Middle frontal gyrus (tissue), 1 donor: Measurements from ENCODE around the gene MLH3.
A peak's percentile ranks its signal among the peaks of the same experiment; 100 is the strongest.
"Not testable (repeated sequence)": the region's sequence is repeated elsewhere in the genome, so short reads cannot be mapped to it uniquely, and the experiment has no call there.

ENCODE experiments used
- DNase-seq: peaks from one replicate; pipeline ENCODE4 v3.0.0-alpha.2; 2015; ENCODE audit warnings: low spot score; ENCODE audit errors: extremely low spot score

MLH3 gene

DNA sequence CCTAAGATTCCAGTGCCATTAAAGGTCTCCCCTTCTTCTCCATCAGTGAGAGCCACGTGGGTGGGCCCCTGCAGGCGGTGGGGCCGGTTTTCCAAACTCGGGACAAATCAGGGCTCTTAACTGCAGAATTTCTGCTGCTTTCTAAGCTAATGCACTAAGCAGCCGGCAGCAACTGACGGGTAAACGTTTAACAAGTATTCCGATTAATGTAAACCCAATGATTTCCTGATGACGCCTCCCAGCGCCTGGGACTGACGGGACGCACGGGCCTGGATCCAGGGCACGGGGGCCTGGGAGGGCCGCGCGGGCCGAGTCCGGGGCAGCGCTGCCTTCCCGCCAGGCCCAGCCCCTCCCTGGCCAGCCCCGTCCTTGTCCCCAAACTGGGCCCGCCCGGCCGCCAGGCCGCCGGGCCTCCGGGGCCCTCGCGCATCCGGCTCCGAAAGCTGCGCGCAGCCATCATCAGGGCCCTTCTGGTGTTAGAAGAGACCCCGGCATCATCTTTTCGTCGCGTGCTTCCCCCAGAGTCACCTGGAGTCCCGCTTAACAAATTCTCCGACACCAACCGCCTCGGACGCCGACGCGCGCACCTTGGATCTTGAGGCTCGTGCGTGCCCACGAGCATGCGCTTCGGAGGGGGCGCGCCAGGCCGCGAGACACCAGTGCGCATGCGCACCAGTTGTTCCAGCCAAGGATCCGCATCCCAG, at the start of gene MLH3:
MLH3 (minus strand) TSS at position 616 of the 704 bp plus-strand sequence. CDS start 1,812 bp downstream, outside the sequence.
- DNase-seq: peak; percentile 81

GRCh38 chr14:75098682-75099081, 47.4 kb upstream of the MLH3 start:
- no peak for DNase-seq

DNA sequence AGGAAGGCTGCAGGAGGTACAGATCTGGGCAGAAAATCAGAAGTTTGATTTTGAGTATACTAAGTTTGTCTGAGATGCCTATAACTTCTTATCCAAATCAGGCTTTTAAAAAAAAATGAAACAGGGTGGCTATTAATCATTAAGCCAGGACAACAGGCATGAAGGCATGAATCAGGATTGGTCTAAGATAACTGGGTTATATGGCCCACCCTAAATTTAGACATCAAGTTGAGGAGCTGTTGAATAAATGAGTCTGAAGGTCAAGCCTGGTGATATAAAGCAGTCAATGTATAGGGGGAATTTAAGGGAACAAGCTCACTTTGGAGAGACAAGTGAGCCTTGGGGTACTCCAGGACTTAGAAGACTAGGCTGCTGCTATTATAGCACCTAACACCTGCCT, 46.9 kb upstream of the MLH3 start:
- DNase-seq: no peak

DNA sequence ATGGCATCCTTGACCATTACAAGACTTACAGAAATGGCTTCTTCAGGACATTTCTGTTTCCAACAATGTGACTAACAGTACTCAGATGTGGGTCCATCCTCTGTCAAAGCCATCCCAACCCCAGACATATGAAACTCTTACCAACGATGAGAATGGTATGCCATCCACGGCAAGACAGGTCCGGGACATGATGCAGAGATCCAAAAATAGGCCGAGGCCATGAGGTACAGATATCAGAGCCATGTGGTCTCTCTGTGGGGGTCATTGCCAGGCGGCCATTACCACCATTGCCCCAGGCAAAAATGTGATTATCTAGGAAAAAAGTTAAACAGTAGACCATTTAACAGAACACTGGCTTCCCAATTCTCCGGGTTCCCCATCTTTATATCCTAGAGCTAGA, 45.7 kb upstream of the MLH3 start:
- no peak for DNase-seq

DNA sequence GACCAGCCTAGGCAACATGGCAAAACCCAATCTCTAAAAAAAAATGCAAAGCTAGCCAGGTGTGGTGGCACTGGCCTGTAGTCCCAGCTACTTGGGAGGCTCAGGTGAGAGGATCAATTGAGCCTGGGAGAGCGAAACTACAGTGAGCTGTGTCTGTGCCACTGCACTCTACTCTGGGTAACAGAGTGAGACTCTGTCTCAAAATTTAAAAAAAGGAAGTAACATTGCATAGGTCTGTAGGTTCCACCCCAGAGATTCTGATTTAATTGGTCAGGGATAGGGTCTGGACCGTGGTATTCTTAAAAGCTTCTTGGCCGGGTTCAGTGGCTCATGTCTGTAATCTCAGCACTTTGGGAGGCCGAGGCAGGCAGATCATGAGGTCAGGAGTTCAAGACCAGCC, 44.4 kb upstream of the MLH3 start:
- no peak for DNase-seq

DNA sequence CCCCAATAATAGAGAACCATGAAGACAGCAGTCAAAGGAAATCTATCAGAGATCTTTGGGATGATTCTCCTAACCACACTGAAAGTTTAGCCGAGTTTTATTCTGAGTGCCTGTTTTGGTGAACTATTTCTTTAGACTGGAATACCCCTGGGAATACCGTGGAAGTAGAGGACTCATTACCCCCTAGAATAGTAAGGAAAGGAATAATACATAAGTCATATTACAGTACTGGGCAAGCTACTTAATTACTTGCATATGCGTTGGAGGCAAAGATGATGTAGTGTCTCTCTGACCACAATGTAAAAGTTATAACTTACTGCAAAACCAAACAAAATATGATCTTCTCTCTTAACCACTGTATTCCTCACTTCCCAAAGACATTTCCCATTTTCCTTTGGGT, 43.6 kb upstream of the MLH3 start:
- no peak for DNase-seq

DNA sequence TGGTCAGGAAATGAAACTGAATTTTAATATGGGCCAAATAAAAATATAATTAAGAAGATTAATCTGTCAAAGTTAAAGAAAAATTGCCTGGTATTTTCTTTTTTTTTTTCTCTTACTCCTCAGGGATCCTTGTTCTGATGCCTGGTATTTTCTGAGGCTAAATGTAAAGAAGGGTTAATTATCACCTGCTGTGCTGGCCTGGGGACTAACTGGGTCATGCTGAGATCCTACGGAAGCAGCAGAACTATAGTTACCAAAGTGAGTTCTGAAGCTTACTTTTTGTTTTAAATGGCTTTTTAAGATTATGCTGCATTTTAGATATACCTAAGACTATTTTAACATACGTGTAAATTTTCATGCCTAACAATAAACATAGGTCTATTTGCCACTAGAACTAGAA, 41.4 kb upstream of the MLH3 start:
- no peak for DNase-seq

DNA sequence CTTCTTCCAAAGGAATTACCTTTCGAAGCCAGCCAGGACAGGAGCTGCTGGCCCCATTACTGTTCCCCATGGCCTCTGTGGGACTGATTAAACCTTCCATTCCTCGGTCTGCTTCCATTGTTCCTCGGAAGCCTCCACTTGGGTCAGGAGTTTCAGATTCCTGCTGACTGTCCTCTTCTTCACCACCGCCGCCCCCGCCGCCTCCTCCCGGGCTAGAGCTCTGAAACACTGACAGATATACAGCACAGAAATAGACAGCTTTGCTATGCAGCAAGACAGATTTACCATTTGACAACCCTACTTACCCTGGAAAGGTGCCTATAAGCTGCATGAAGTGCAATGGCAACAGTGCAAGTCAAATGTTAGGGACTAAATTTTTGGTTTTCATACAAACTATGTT, 40.0 kb upstream of the MLH3 start:
- DNase-seq: peak; percentile 22

- no peak for DNase-seq
These were observed 39.1 kb upstream of the MLH3 start for GRCh38 chr14:75090353-75090752.

- peak; percentile 24 for DNase-seq
These were observed 37.5 kb upstream of the MLH3 start for GRCh38 chr14:75088566-75089373.

DNA sequence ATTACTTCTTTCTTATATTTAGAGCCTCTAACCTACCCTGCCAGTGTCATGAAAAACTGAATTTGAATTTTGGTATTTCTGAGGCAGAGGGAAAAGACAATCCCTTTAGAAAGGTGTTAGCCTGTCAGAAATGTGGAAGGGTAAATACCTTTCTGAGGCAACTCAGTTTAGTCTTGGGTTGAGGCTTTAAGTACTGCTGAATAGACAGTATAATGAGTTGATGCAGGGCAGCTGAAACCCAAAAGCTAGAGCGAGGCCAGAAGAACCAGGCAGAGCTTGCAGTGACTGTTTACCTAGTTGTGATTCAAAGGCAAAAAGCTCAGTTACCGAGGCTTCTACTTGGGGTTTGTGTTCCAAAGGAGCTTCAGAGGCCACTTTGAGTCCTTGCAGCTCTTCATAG, 36.9 kb upstream of the MLH3 start:
- no peak for DNase-seq

- no peak for DNase-seq
These were observed 33.2 kb upstream of the MLH3 start for GRCh38 chr14:75084513-75084912.

DNA sequence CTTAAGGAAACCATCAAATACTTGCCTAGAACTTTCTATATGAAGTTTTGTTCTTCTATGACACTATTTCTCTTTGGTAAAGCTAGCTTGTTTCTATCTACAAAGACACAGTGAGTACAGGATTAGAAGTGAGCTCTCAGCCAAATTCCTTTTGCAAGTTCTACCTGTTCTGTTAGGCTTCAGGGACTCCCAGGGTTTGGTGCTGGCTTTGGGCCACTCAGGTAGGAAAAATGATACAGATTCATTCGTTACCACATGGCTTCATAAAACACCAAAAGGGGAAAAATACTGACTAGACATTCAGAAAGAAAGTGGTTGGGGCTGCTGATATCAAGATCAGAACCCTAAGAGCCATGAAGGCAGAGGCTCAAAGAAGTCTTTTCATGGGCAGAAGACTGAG, 32.0 kb upstream of the MLH3 start:
- DNase-seq: no peak

DNA sequence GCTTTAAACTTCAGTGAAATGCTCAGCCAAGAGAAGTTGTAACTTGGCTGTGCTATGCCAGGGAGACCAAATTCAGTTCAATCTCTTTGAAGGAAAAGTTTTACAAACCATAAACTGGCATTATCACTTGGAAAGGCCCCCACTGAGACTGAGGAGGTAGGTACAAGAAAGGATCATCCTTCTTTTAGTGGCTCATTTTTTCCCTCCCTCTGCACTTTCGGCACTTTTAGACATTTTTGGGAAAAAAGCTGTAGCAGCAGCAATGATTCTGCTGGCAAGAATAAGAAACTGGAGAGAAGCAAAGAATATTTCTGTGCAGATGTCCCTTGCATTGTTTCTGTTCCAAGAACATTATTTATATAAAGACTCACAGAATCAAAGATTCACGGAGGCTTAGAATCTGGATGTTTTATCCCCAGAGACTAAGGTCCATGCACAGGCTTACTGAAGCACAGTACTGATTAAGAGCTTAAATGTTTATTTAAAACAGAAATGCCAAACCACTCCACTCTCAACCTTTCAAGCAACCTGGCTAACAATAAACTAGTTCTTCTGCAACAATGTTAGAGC, 30.5 kb upstream of the MLH3 start:
- DNase-seq: no peak

GRCh38 chr14:75079521-75079920, 28.3 kb upstream of the MLH3 start:
- no peak for DNase-seq

DNA sequence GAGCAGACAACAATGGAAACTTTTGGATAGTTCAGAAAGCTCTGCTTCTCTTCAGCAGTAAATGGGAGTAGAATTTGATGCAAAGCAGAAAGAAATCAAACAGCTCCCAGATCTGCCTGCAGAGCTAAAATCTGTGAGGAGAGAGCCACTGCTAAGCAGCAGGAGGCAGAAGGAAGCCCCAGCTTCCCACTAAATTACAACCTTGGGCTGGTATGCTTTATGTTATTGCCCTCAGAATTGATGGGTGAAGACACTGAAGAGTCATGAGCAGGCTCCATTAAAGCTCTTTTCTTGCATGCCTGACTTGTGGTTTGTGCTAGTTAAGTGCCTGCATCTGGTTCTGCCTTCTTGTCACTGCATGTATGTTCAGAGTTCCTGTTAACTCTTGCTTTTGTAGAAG, 26.5 kb upstream of the MLH3 start:
- DNase-seq: no peak

DNA sequence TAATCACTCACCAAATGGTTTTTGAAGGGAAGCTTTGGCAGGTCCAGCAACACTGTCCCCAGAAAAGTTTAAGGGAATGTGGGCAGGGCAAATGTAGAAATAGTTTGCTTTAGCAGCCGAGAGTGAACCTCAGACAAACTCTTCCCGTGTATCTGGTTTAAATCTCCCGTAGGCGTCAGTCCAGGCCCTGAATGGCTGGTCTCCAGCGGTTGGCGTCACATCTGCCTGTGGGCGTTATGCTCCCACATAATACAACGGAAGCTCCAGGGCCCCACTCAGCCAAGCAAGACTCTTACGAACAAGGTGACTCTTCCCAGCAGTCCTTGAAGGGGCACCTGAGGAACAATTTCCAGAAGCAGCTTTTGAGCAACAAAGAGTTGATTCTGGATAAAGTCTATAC, 19.1 kb upstream of the MLH3 start:
- no peak for DNase-seq

DNA sequence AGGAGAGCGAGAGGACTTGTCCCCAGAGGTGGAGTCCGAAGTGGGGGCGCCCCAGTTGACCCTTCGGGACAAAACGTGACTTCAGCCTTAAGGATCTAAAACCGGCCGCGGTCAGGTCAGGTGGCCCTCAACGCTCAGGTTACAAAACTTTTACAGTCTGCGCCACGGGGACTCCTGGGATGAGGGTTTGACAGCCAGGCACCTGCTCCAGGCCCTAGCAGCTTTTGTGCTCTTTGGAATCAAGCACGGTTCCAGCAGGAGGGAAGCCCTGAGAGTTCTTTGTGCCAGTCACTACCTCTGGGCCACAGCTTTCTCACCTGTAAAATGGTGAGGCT, 18.5 kb upstream of the MLH3 start:
- no peak for DNase-seq

DNA sequence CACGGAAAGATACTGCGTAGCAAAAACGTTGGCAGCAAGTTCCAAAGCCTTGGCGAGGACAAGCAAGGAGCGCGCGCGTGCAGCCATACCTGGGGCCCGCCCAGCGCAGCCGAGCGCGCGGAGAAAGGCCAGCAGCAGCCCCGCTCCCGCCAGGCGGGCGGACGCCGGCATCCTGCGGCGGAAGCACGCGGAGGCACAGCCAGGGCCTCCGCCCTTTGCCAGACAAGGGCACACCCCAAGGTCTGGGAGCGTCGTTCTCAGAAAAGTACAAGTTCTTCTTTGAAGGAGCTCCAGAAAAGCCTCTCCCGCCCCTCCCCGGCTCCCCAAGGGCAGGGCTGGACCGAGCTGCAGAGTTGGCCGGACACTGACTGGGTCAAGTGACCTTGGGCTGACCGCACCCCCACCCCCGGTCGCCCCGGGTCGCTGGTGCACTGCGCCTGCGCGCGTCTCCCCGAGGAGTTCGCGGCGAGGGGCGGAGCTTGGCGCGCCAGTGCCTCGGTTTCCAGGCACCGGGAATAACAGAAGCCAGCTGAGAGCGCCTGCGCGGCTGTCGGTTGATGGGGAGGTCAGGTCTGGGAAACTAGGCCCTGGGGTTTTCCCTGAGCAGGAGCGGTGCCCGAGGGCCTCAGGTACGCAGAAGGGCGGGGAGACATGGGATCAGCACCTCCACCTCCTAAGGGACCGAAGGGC, 18.0 kb upstream of the MLH3 start, which contains the start of gene ZC2HC1C:
ZC2HC1C (plus strand) TSS at position 521 of the 690 bp plus-strand sequence. CDS start 933 bp downstream, outside the sequence.
- peak; percentile 89 for DNase-seq

- no peak for DNase-seq
These were observed 17.2 kb upstream of the MLH3 start for GRCh38 chr14:75068294-75069120.

DNA sequence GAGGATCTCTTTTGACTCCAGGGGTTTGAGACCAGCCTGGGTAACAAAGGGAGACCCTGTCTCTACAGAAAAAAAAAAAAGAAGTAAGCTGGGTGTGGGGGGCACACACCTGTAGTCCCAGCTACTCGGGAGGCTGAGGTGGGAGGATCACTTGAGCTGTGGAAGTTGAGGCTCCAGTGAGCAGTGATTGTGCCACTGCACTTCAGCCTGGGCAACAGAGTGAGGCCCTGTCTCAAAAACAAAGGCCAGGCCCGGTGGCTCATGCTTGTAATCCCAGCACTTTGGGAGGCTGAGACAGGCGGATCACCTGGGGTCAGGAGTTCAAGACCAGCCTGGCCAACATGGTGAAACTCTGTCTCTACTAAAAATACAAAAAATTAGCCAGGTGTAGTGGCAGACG, 16.5 kb upstream of the MLH3 start:
- not testable (repeated sequence) for DNase-seq
